Caki2 (cell line): ENCODE data around the gene ADAMTS1. TPM values are rescaled to one million over a fixed set of nuclear protein-coding genes. Genes with fewer than 3 reads are reported as not detected.

ENCODE experiments used
- DNase-seq: peaks from one replicate; pipeline ENCODE4 v3.0.0-alpha.2; 2015; ENCODE audit warnings: low read depth
- in situ Hi-C: cut with HindIII; loops from 2 replicates; pipeline ENCODE4 v1.10.0; 2016; ENCODE audit warnings: low sequenced_read_pairs, low pct_unique_long_range_greater_than_20kb, mixed read lengths
- total RNA-seq: library from RNA; depleted of rRNA; stranded (reverse); fragments of >200 nt; shearing (Covaris generic); gene quantifications from 2 replicates; pipeline ENCODE4 v1.2.3, GENCODE V29; 2014; ENCODE audit warnings: low replicate concordance

Gene ADAMTS1
- total RNA-seq, 1 experiment from 2014 or later, result 35.1 TPM

DNA sequence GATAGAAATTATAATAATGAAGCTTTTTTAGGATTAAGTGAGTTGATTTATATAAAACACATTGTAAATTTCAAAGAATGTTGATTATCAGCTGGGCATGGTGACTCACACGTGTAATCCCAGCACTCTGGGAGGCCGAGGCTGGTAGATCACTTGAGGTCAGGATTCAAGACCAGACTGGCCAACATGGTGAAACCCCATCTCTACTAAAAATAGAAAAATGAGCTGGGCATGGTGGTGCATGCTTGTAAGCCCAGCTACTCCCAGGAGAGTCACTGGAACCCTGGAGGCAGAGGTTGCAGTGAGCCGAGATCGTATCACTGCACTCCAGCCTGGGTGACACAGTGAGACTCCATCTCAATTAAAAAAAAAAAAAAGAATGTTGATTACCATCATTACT, 18.4 kb downstream of the ADAMTS1 start:
- in situ Hi-C loops, result no loop called here
- DNase-seq, result no peak

DNA sequence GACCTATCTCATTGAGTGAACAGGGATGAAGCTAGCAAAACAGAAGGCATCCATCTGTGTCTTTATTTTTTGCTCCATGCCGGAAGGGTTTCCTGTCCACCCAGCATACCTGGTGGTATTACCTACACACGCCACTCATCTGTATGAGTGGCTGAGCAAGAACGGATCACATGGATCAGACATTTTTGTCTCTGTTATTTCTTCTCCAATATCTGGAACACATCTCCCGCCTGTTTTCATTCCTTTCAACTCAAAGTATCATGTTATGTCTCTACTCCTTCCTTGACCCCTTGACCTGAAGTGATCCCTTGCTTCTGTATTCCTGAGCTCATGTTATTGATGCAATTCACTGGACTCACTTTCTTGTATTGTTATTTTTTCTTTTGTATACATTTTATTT, 24.7 kb downstream of the ADAMTS1 start:
- in situ Hi-C loops, result no loop called here
- DNase-seq, result no peak

DNA sequence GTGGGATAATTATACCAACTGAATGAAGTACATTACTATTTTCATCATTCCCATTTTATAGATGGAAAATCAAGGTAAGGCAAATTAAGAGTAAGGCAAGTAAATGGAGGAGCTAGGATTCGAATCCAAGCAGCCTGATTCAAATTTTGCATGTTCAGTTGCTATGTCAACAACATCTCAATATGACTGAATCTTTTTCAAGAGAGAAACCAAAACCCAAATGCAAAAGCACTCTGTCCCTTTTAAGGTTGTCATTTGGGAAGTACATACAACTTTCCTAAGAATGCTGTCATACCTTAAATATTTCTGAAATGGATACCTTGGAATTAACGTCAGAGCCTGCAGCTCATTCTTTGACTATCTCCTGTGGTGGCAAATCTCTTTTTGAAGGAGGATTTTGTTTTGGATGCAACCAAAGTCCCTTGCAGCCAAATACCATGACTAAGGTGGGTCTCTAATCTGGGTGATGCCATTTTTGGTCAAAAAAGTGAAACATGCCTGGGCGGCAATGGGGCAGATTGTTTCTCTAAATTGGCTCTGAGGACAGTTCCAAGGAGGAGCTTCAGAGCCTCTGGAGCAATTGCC, 25.4 kb downstream of the ADAMTS1 start:
- no peak for DNase-seq
- in situ Hi-C loops, result no loop called here

GRCh38 chr21:26818906-26819305, 26.3 kb downstream of the ADAMTS1 start:
- in situ Hi-C loops, result no loop called here
- DNase-seq, result no peak

GRCh38 chr21:26815197-26815596, 30.0 kb downstream of the ADAMTS1 start:
- in situ Hi-C loops, result no loop called here
- no peak for DNase-seq

DNA sequence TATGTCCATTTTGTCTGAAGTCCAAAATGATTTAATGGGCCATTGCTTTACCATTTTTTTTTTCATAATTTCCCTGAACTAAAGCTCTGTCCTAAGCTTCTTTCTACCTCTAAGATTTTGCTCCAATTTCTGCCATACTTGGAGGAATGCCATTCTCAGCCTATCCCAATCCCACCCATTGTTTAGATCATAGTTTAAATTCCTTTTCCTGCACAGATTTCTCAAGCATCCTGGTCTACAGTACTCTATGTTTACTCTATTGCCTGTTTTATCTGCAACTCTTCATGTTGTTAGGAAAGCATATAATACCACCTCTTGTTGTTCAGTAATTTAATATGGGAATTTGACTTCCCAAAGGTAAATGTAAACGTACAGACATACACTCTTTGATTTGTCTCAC, 30.8 kb downstream of the ADAMTS1 start:
- no peak for DNase-seq
- in situ Hi-C loops, result no loop called here

DNA sequence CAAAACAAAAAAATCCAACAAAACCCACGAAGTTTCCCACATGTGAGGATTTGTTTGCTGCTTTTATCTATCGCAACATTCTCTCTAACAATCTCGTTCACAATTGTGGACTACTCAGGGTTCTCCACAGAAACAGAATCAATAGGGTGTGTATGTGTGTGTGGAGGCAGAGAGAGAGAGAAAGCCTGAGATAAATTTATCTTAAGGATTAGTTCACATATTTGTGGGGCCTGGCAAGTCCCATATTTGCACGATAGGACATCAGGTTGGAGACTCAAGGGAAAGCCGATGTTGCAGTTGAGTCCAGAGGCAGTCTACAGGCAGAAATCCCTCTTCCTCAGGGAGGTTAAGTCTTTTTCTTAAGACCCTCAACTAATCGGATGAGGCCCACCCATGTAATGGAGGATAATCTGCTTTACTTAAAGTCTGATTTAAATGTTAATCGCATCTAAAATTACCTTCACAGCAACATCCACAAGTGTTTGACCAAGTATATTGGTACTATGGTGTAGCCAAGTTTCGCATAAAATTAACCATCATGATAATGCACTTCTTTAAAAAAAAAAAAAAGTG, 31.7 kb downstream of the ADAMTS1 start:
- in situ Hi-C loops, result no loop called here
- no peak for DNase-seq

DNA sequence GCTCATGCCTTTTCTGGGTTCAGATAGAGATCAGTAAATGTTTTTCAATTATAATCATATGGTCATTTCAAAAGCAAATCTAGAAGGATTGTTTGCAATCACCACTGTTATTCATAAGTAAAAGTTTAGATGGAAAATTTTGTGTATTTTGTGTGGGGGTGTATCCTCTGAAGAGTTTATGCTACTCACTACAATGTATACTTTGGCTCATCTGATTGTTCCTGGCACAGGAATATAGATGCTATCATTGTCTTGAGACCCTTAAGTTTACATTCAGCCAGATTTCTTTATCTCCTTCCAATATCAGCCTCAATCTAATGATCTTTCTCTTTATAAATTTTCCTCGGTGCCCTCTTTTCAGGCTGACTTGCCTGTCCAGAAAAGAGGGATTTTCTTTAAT, 33.0 kb downstream of the ADAMTS1 start:
- in situ Hi-C loops, result no loop called here
- DNase-seq, result no peak

- in situ Hi-C loops, result no loop called here
These were observed 33.7 kb downstream of the ADAMTS1 start for GRCh38 chr21:26811482-26811881.

GRCh38 chr21:26810676-26811415, 34.4 kb downstream of the ADAMTS1 start:
- in situ Hi-C loops, result no loop called here
- DNase-seq, result no peak

More at GRCh38 chr21:26811482-26811881, 33.7 kb downstream of the ADAMTS1 start:
- no peak for DNase-seq

GRCh38 chr21:26810266-26810665, 34.9 kb downstream of the ADAMTS1 start:
- in situ Hi-C loops, result no loop called here
- DNase-seq, result no peak

DNA sequence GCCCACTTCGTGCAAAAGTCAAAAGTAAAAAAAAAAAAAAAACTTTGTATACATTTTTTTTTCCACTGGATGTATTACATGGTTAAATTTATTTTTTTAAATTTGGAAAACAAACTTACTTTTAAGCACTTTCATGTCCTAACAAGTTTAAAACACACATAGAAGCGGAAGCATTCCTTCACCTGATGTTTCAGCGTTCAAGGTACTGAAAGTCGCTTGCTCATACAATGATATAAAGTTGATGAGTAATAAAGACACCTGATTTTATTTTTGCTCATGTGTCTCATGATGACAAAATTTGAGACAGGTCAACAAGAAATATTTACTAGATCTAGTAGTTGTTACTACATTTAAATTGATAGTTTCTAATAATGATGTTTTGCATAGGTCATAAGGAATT, 35.5 kb downstream of the ADAMTS1 start:
- no peak for DNase-seq
- in situ Hi-C loops, result no loop called here

DNA sequence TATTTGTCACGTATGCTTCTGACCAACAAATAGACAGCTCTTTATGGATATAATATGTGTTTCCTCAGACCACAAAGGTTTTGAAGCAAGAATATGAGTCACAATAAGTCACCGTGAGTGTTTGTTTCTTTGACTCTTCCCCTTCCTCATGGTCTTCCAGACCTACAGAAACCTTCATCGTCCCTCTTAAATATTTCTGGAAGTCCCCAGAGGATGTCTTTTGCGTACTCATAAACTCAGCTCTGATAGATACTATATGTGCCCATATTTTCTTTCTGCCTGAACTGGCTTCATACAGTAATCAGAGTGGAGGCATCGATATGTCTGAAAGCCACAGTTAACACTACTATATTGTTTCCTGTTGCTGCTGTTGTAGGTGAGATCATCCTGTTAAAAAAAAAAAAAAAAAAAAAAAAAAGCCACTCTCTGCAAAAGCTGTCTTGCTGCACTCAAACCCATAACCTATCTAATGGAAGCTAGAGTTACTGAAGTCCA, 38.4 kb downstream of the ADAMTS1 start:
- DNase-seq, result peak; percentile 11
- in situ Hi-C loops, result no loop called here

DNA sequence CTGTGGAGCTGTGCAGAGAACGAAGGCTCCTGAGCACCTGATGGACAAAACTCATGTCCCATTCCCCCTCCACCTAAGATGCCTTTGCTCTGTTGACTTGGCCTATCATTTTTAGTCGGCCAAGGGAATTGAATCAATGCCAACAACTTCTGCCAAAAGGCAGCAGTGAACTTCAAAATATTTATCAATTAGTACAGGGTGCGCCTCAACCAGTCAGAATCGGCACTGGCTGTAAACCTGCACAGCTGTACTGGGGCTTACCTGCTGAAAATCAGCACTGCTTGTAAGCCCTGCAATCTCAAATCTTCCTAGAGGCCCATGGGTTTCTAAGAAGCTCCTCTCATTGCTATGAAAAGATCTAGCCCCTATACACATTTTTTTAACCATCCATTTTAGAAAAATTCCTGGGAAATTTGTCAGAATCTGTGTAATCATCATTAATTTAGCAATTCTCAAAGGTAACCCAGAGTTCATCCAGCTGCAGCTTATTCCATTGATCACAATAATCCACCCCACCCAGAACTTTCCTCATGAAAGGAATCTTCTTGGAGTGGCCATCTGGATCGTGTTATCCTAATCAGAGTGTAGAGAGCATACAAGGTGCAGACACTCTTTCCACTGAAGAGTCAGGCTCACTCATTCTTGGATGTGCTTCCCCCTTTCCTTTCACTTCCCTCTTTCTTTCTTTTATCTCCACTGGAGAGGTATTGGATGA, 40.2 kb downstream of the ADAMTS1 start:
- in situ Hi-C loops, result no loop called here
- no peak for DNase-seq

GRCh38 chr21:26801498-26801897, 43.7 kb downstream of the ADAMTS1 start:
- DNase-seq, result no peak
- in situ Hi-C loops, result no loop called here

DNA sequence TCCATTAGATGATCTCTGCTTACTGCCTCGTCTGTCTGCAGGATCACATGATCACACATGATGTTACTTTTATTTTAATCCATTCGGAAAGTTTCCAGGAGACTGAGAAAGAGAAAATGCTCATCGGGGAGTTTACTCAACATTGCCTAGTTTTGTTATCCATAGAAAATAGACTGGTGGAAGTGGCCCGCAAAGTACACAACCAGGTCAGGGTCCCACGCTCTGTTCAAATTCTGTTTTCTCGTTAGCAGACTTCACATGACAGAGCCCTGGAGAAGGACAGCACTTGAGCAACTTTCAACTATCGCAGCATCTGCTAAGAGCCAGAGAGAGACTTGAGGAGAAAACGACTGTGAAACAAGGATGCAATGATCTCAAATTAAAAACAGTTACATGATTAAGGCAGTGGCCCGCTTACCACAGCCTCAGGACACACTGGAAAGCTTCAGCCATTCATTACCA, 44.2 kb downstream of the ADAMTS1 start:
- in situ Hi-C loops, result no loop called here
- DNase-seq, result no peak

GRCh38 chr21:26800455-26800854, 44.8 kb downstream of the ADAMTS1 start:
- in situ Hi-C loops, result no loop called here
- DNase-seq, result no peak

- in situ Hi-C loops, result no loop called here
- no peak for DNase-seq
These were observed 45.2 kb downstream of the ADAMTS1 start for GRCh38 chr21:26800001-26800400.
